DMS153 (cell line): ENCODE measurements around the gene KRTAP5-1.
"Not testable (repeated sequence)": the region's sequence is repeated elsewhere in the genome, so short reads cannot be mapped to it uniquely, and the experiment has no call there.

Experiments
- DNase-seq: peaks from one replicate; lab custom pipeline; 2025; lab: John Stamatoyannopoulos, UW

KRTAP5-1 gene

GRCh38 chr11:1584661-1585370 is at the start of gene KRTAP5-1:
Gene KRTAP5-1 (minus strand): TSS chr11:1585283. CDS start chr11:1585249, 34 bp downstream.
- DNase-seq = not testable (repeated sequence)

GRCh38 chr11:1633864-1634263 is 48.8 kb upstream of the KRTAP5-1 start:
- DNase-seq = no peak

- peak; percentile 65 for DNase-seq
These were observed 47.1 kb upstream of the KRTAP5-1 start for GRCh38 chr11:1632053-1632714.

- DNase-seq = no peak
These were observed 46.0 kb upstream of the KRTAP5-1 start for GRCh38 chr11:1631066-1631568.

GRCh38 chr11:1630271-1630670 is 45.2 kb upstream of the KRTAP5-1 start:
- DNase-seq = no peak

- DNase-seq = no peak
These were observed 44.5 kb upstream of the KRTAP5-1 start, which contains the start of gene KRTAP5-5 for GRCh38 chr11:1629326-1630185. Gene KRTAP5-5 (plus strand): TSS chr11:1629775. CDS start chr11:1629841, 66 bp downstream.

GRCh38 chr11:1628506-1629325 is 43.6 kb upstream of the KRTAP5-1 start:
- DNase-seq = peak; percentile 53

GRCh38 chr11:1625541-1625940 is 40.5 kb upstream of the KRTAP5-1 start:
- DNase-seq = no peak

GRCh38 chr11:1624621-1625020 is 39.5 kb upstream of the KRTAP5-1 start:
- DNase-seq = no peak

GRCh38 chr11:1623716-1624115 is 38.6 kb upstream of the KRTAP5-1 start:
- no peak for DNase-seq

GRCh38 chr11:1622086-1622485 is 37.0 kb upstream of the KRTAP5-1 start, which contains the start of gene KRTAP5-4:
Gene KRTAP5-4 (minus strand): TSS chr11:1622138. CDS start chr11:1622093, 45 bp downstream.
- DNase-seq = no peak

- DNase-seq = no peak
These were observed 34.4 kb upstream of the KRTAP5-1 start for GRCh38 chr11:1619449-1619848.

GRCh38 chr11:1618231-1618630 is 33.1 kb upstream of the KRTAP5-1 start:
- no peak for DNase-seq

GRCh38 chr11:1608363-1608762 is 23.3 kb upstream of the KRTAP5-1 start, which contains the start of gene KRTAP5-3:
Gene KRTAP5-3 (minus strand): TSS chr11:1608463. CDS start chr11:1608385, 78 bp downstream.
- no peak for DNase-seq

GRCh38 chr11:1607901-1608300 is 22.8 kb upstream of the KRTAP5-1 start:
- not testable (repeated sequence) for DNase-seq

GRCh38 chr11:1607156-1607845 is 22.2 kb upstream of the KRTAP5-1 start:
- DNase-seq = not testable (repeated sequence)

GRCh38 chr11:1605923-1606322 is 20.8 kb upstream of the KRTAP5-1 start:
- not testable (repeated sequence) for DNase-seq

- no peak for DNase-seq
These were observed 19.6 kb upstream of the KRTAP5-1 start for GRCh38 chr11:1604711-1605110.

GRCh38 chr11:1604181-1604580 is 19.1 kb upstream of the KRTAP5-1 start:
- DNase-seq = no peak

GRCh38 chr11:1603629-1604028 is 18.5 kb upstream of the KRTAP5-1 start:
- no peak for DNase-seq
